Activated naive CD4-positive, alpha-beta T cell treated with anti-CD3 and anti-CD28 coated beads, Interleukin-2, amount 10 ng/mL, durations not matched to agents 5 hours and 36 hours (primary cell): Measurements from ENCODE around the gene SPATA31A6. TPM values are rescaled to one million over a fixed set of nuclear protein-coding genes. Genes with fewer than 3 reads are reported as not detected.

Source experiments
- total RNA-seq, 2 experiments: library from RNA; stranded (reverse); gene quantifications; one replicate each; pipeline ENCODE4 v1.2.3, GENCODE V29; 2021

SPATA31A6 gene
- not detected for total RNA-seq

DNA sequence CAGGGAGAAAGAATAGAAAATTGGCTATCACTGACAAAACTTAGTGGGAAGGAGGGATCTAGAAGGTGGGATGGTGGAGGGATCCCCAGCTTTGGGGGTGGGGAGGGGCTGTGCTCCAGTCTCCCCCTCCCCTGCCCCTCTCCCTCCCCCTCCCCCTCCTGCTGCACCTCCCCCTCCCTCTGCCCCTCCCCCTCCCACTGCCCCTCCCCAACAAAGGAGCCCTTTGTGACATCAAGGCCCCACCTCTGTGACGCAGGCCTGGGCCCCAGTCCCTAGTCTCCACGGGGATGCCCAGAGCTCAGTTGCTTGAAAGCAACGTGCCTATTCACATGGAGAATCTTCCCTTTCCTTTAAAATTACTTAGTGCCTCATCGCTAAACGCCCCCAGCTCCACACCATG, at the start of gene SPATA31A6:
TSS of gene SPATA31A6 (plus strand) at position 301 of the 400 bp plus-strand sequence. CDS start at position 330, 29 bp downstream.

Other genes starting within 250 kb of the SPATA31A6 start
- gene CNTNAP3B, start 54.2 kb upstream of the SPATA31A6 start, total RNA-seq: not detected